ENCODE results near the gene CDK19.
"Not testable (repeated sequence)": the region's sequence is repeated elsewhere in the genome, so short reads cannot be mapped to it uniquely, and the experiment has no call there.

The CDK19 gene

DNA sequence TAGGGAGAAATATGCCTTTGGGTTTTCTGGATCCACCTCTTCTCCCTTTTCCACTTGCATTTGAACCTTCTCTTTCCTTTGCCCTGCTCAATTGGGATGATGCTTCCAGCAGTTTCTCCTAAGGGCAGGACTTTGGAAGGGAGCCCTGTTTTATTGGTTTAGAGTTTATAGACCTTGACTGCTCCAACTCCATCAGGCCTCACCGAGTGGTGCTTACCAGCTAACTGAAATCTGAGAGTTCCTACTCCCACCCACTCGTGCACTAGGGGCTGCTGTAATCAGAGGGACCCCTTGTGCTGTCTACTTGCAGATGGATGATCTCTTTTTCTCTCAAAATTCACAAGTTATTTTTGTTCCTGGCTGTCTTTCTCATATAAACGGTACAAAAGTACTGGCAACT, 217.5 kb downstream of the CDK19 start:
- H3K27ac ChIP-seq: no peak overlapping the region
- DNase-seq (ENCODE audit: low read depth, low spot score): no peak

DNA sequence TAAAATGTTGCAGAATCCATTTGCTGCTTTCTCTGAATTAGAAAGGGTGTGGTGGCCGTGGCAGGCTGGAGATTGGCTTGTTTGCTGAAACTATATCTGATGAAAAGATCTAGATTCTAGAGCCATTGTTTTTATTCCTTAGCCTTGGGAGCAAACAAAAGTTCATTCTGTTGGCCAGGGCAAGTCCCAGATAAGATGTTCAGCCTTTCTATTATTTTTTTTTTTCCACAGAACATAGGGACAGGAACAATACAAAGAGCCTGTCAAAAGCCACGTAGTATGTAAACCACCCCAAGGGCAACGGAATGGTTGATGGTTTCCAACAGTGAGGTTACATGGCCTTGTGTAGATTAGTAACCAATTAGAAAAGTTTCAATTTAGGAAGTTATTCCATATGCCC, 218.9 kb downstream of the CDK19 start:
- H3K27ac ChIP-seq: no peak overlapping the region
- no peak for DNase-seq (ENCODE audit: low read depth, low spot score)

- no peak overlapping the region for H3K27ac ChIP-seq
- DNase-seq (ENCODE audit: low read depth, low spot score): no peak
These were observed 220.2 kb downstream of the CDK19 start for GRCh38 chr6:110595112-110595511.

- no peak for DNase-seq (ENCODE audit: low read depth, low spot score)
- no peak overlapping the region for H3K27ac ChIP-seq
These were observed 221.6 kb downstream of the CDK19 start for GRCh38 chr6:110593637-110594036.

GRCh38 chr6:110592765-110593164, 222.5 kb downstream of the CDK19 start:
- no peak for DNase-seq (ENCODE audit: low read depth, low spot score)
- H3K27ac ChIP-seq: no peak overlapping the region

- DNase-seq (ENCODE audit: low read depth, low spot score): no peak
- H3K27ac ChIP-seq: no peak overlapping the region
These were observed 224.4 kb downstream of the CDK19 start for GRCh38 chr6:110590821-110591351.

DNA sequence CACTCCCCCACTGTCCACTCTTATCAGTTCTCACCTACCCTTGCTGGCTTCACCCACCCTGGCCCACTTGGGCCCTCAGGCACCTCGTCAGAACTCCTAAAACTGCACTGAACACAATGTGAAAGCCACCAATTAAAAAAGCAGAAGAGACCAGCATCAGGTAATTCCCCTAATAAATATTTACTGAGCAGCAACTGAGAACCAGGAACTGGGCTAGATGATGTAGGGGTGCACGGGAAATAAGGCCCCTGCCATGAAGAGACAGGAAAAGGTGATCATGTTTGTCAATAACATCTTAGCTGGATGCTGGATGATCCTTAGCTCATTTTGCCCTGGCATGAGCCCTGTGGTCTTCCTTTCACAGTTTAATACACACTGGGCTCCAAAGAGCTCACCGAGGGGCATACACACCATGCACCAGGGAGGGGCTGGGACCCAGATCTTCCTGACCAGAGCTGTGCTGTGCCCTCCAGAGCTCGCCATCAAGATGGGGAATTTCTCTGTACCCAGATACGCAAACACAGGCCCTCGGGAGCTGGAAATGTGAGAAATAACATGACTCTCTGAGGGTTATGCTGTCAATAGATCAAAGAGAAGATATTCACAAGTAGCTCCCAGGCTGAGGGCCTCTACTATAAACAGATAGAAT, 225.3 kb downstream of the CDK19 start:
- no peak overlapping the region for H3K27ac ChIP-seq
- DNase-seq (ENCODE audit: low read depth, low spot score): no peak

DNA sequence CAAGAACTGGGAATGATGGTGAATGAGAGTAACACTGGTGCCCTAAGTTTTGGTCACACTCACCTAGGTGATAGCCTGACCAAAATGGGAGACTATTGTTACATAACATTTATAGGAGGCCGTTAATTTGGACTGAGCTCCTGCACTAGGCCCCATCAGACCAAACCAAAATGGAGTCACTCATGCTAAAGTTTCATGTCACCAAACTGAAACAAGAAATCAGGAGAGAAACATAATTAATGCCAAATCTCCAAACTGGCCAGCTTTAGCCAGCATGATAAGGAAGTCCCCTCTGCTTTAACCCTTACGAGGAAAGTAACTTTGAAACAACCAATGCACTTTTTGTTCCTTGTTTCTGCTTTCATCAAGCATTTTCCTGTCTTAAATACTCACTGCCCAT, 227.9 kb downstream of the CDK19 start:
- DNase-seq (ENCODE audit: low read depth, low spot score): no peak
- H3K27ac ChIP-seq: no peak overlapping the region

DNA sequence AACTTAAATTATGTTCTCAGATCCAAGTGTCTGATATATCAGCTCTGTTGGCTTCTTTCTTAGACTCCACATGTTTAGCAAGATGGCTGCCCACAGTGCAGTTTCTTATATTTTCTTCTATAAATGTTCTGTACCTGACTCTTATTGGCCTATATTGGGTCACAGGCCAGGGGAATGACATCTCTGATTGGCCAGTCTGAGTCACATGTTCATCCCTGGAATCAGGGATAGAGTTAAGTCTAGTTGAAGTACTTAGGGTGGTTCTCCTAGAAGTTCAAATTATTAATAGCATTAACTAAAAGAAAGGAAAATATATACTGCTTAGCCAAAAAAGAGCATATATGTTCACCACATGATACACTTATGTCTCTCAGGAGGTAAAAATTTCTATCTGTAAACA, 233.6 kb downstream of the CDK19 start:
- DNase-seq (ENCODE audit: low read depth, low spot score): no peak
- no peak overlapping the region for H3K27ac ChIP-seq

DNA sequence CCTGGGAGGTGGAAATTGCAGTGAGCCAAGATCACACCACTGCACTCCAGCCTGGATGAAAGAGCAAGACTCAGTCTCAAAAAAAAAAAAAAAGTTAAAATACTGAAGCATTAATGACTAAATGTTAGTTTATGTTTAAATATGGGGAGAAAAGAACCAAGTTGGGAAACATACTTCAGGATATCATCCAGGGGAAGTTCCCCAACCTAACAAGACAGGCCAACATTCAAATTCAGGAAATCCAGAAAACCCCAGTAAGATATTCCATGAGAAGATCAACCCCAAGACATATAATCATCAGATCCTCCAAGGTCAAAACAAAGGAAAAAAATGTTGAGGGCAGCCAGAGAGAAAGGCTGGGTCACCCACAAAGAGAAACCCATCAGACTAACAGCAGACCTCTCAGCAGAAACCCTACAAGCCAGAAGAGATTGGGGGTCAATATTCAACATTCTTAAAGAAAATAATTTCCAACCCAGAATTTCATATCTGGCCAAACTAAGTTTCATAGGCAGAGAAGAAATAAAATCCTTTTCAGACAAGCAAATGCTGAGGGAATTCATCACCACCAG, 237.6 kb downstream of the CDK19 start:
- H3K27ac ChIP-seq; DNase-seq (ENCODE audit: low read depth, low spot score): not testable (repeated sequence)

DNA sequence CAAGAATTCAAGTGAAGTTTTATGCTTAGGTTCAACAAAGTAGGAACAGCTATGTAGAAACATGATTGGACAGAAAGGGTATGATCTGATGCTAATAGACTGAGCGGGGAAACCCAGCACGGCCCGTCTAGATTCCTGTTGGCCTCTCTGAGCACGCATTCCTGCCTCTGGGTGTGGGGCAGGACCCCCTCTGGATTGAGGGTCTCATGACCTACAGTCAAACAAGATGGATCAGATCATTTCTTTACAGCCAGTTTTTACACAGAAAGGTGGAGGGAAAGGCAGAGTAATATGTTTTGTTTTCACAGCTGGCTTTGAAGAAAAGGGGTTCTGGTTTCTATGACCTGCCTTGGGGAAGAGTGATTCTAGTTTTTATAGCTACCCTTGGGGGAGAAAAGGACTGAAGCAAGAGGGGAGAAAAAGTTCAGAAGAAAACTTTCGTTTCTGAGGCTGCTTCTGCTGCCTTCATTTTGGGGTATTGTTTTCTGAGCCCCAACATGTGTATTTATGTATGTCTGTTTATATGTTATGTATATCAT, 239.3 kb downstream of the CDK19 start:
- DNase-seq (ENCODE audit: low read depth, low spot score): no peak

GRCh38 chr6:110574817-110575216, 240.5 kb downstream of the CDK19 start:
- DNase-seq (ENCODE audit: low read depth, low spot score): no peak
- no peak overlapping the region for H3K27ac ChIP-seq

More for the DNA sequence above, 239.3 kb downstream of the CDK19 start:
- H3K27ac ChIP-seq: no peak overlapping the region

DNA sequence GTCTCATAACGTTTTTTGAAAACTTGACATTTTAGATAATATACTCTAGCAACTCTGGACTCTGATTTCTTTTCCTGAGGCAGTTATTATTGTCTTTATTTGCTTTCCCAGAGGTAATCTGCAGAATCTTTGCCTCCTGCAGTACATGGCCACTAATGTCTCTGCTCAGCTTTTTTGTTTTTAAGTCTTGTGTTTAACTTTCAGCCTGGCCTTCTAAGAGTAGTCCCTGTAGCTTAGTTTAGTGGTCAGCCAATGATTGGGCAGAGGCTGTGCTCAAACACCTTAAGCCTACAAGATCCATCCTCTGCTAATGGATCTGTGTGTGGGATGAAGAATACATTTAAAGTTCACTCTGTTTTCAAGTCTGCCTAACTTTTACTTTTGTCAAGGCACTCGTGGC, 241.7 kb downstream of the CDK19 start:
- no peak for DNase-seq (ENCODE audit: low read depth, low spot score)
- H3K27ac ChIP-seq: no peak overlapping the region

DNA sequence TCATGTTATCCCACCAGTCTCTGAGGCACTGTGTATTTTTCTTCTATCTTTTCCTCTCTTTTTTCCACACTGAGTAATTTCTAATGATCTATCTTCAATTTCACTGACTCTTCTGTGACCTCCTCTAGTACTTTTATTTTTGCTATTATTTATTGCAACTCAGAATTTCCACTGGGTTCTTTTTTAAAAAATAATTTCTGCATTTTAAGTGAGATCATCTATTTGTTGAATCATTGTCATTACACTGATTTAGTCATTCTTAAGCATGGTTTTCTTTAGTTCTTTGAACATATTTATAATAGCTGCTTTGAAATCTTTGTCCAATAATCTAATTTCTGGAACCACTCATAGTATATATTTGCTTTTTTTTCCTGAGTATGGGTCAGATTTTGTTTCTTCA, 242.1 kb downstream of the CDK19 start:
- no peak overlapping the region for H3K27ac ChIP-seq
- no peak for DNase-seq (ENCODE audit: low read depth, low spot score)

DNA sequence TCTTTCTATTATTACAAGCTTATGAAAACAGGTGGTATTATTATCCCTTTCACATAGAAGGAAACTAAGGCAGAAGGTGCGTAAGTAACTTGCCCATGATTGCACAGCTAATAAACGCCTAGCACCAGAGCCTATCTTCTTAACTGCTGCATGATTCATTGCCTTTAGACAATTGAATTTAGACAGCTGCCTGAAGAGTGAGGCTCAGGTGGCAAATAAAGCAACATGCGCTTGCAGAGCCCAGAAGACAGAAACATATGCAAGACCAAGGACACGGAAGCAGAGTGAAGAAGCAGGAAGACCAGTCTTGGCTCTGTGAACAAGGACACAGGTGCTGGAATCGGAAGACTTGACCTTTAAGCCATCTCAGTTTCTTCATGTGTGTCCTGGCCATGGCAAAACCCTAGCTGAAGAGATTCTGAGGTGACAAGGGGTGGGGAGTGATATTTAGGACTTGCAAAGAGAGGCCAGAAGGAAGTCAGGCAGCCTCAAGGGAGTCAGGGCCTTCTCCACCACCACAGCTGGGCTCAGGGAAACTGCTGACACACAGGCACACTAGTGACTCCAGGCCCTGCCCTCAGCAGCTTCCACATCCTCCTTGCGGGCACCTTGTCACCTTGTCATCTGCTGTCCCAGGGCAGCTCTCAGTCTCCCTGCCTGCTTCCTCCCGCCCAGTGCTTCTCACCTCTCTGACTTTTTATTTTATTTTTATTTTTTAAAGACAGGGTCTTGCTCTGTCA, 247.1 kb downstream of the CDK19 start:
- no peak overlapping the region for H3K27ac ChIP-seq
- DNase-seq (ENCODE audit: low read depth, low spot score): no peak

- H3K27ac ChIP-seq: no peak overlapping the region
- DNase-seq (ENCODE audit: low read depth, low spot score): no peak
These were observed 248.7 kb downstream of the CDK19 start for GRCh38 chr6:110566346-110567125.

DNA sequence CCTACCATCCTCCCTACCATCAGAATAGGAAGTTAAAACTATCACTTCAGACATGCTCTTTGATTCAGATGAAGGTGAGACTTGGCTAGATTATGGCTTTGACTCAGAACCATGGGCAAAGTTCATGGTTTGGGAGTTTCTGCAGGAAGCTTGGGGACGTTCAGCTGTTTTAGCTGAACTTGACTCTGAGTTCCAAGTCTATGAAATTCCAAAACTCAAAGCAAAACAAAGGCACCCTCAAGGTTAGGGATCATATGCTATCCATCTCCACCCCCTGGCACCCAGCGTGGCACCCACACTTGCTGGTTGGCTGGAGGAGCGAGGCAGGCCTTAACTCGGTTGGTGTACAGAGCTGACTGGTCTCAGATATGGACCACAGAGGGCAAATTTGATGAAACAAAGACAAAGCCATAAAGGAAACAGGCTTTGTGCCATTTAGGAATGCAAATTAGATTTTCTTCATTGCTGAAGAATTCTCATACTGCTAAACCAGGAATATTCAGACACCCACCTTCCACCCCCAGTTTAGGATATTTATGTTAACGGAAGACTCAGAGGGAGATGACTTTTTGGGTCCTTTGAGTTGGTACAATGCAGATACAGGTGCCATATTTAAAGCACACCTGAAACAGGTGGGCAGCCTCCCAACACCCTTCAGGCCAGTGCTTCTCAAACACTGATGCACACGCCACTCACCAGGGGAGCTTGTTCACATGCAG, 250.4 kb downstream of the CDK19 start:
- H3K27ac ChIP-seq: no peak overlapping the region
- no peak for DNase-seq (ENCODE audit: low read depth, low spot score)

- H3K27ac ChIP-seq: no peak overlapping the region
- DNase-seq (ENCODE audit: low read depth, low spot score): no peak
These were observed 251.6 kb downstream of the CDK19 start for GRCh38 chr6:110563711-110564110.

DNA sequence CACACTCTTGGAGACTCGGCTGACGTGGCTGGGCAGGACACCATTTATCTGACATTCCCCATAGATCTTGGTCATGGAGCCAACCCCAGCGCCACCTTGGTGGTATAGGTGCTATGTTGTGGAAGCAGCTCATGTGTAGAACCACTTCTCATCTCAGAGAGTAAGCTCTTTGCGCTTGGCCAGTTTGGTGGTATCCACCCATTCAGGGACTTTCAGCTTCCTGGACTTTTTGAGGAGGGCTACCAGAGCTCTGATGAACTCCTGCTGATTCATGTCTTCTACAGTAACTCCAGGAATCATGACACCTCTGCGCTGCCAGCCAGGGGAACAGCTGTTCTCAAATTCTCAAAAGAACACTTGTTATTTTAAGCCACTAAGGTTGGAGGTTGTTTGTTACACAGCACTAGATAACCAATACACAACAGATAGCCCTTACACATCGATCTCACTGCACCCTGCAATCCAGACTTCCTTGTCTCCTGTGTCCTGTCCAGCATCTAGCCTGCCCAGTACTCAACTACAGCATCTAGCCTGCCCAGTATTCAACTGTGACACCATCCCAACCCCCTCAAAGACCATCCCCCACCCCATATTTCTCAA, 252.9 kb downstream of the CDK19 start:
- no peak overlapping the region for H3K27ac ChIP-seq
- DNase-seq (ENCODE audit: low read depth, low spot score): no peak
